Activated CD8-positive, alpha-beta memory T cell treated with anti-CD3 and anti-CD28 coated beads, Interleukin-2, amount 50 U/mL, for 24 hours (primary cell): ENCODE measurements around the gene AGBL5.
"Not testable (repeated sequence)": the region's sequence is repeated elsewhere in the genome, so short reads cannot be mapped to it uniquely, and the experiment has no call there.

Experiments used
- DNase-seq: peaks from one replicate; pipeline ENCODE4 v3.0.0-alpha.2; 2020; ENCODE audit errors: extremely low read depth

The AGBL5 gene

DNA sequence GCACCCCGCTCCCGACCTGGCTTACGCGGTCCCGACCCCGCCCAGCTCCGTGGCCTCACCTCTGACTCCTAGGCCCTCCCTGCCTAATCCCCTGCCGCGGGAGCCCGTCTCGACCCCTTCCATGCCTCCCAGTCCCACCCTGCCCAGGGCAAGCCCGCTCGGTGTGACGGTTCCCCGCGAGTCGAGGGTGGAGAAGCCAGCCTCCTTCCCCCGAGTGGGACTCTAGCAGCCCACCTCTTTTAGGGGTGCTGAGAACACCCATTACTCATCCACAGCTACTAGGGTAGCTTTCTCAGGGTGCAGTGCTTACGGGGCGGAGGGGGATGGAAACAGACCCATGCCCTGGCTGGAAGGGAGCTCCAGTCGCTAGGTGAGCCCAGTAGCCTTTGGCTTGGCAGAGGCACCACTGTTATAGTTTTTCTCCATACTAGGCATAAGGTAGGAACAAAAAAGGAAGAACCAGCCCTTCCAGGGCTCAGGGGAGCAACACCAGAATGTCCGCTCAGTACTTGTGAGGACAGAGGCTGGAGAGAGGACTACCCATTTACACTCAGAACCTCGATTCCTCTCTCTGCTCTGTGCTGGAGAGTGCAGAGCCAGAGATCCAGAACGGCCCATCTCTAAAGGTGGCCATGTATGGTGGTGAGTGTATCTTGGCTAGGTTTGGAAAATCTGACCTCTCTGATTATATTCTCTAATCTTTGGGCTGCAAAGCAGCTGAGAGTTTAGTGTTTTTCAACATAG is 606 bp downstream of the AGBL5 start:
- DNase-seq: no peak

DNA sequence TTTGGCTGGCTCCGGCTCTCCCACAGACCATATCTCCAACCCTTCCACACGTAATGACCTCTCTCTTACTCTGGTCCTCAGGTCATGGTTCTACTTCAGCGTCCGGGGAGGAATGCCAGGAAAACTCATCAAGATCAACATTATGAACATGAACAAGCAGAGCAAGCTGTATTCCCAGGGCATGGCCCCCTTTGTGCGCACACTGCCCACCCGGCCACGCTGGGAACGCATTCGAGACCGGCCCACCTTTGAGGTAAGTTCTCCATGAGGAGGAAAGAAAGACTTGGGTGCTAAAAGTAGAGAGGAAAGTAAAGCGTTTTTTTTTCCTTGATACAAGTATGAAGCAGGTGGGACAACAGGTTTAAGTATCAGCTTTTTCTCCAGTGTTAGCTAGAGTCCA is 1.9 kb downstream of the AGBL5 start:
- no peak for DNase-seq

DNA sequence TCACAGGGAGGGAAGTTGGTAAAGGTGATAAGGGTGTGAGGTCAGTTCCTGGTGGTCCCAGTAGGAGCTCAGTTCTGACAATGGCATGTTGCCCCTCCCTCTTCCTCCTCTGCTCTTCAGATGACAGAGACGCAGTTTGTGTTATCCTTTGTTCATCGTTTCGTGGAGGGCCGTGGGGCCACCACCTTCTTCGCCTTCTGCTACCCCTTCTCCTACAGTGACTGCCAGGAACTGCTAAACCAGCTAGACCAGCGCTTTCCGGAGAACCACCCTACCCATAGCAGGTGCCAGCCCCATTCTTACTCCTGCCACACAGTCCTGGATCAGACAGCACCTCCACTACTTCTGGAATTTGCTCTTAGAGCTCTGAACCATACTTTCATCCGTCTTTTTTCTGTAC is 2.3 kb downstream of the AGBL5 start:
- DNase-seq: no peak

- no peak for DNase-seq
These were observed 3.3 kb downstream of the AGBL5 start for GRCh38 chr2:27054721-27055120.

DNA sequence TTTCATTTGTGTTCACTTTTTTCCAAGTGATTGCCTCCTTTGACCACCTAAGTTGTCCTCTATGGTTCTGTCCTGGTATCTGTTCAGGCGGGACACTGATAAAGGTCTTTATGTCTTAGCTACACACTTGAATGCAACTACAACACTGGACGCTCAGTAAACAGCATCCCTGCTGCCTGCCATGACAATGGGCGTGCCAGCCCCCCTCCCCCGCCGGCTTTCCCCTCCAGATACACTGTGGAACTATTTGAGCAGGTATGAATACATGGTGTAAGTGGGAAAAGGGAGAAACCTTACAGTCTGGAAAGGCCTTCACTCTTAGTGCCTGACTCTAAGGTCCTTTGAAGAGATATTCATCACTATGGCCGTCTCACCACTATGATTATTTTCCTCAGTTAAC is 5.7 kb downstream of the AGBL5 start:
- DNase-seq: no peak

DNA sequence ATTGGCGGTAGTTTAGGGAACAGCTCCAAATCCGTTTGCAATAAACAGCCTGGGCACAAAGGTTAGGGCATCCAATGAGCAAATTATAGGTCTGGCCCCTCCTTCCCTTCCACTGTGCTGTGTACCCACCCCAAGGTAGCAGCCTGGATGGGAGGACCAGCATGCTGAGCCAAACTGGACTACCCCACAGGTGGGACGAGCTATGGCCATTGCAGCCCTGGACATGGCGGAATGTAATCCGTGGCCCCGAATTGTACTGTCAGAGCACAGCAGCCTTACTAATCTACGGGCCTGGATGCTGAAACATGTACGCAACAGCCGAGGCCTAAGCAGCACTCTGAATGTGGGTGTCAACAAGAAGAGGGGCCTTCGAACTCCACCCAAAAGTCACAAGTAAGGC is 6.7 kb downstream of the AGBL5 start:
- DNase-seq: no peak

GRCh38 chr2:27059141-27059820 is 7.8 kb downstream of the AGBL5 start:
- no peak for DNase-seq

- DNase-seq: no peak
These were observed 8.9 kb downstream of the AGBL5 start for GRCh38 chr2:27060323-27060722.

DNA sequence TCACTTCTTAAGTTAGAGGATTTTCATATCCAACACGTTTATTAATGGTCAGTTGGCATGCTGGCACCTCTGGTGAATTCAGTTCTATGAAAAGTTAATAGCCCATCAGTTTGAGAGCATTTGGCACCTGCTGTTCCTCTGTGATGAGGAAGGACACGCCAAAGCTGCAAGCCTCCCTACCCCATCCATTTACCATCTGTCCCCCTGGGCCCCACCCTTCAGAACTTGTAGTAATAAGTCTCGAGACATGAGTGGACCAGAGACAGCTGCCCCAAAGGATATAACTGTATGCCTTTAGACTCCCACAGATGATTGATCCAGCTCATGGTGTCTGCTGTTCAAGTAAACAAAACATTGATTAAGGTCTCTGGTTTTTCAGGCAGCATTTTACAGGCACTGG is 13.7 kb downstream of the AGBL5 start:
- no peak for DNase-seq

GRCh38 chr2:27067385-27067784 is 15.9 kb downstream of the AGBL5 start:
- DNase-seq: no peak

DNA sequence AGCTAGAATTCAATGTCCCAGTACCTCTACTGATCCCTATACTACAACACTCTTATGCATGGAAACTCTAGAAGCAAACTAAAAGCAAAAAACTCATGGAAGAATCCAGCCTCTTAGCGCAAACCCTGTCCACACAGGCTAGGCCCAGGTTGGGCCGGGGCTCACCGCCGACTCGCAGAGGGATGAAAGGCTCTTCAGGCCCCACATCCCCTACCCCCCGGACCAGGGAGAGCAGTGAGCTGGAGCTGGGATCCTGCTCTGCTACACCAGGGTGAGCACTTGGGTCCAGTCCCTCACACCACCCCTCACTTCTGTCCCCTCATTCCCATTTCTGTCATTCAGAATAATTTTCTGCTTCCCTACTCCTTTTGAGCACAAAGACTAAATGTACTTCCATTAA is 18.0 kb downstream of the AGBL5 start:
- no peak for DNase-seq

GRCh38 chr2:27069961-27070618 is 18.6 kb downstream of the AGBL5 start:
- DNase-seq: no peak

DNA sequence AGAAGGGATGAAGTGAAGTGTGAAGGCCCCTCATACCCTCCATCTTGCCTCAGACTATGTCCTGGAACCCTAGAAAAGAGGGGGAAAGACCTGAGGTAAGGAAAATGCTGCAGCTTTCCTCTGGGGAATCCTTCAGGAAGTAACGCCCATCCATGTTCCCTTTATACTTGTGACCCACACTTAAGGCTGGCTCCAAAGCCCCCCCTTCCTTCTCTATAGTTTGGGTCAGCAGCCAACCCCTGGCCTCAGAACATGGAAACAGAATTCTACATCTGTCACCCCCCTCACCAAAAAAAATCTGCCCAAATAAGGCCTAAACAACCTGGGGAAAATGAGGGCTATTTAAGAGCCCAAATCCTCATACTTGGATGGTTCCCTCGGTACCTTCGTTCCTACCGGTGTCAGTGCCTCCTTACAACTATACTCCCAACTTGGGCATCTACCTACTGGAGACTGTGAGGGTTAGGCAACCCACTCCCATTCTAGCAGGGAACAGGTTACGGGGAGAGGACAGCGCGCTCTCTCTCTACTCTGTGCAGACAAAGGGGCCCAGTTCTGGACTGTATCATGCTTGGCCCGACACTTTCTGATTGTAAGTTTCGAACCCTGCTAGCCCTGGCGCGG is 19.3 kb downstream of the AGBL5 start:
- DNase-seq: no peak

- peak; percentile 70 for DNase-seq
These were observed 20.0 kb downstream of the AGBL5 start, which contains the start of gene OST4 for GRCh38 chr2:27071277-27071989. TSS of gene OST4 (minus strand) at chr2:27071654.

- no peak for DNase-seq
These were observed 20.7 kb downstream of the AGBL5 start for GRCh38 chr2:27071990-27072830.

DNA sequence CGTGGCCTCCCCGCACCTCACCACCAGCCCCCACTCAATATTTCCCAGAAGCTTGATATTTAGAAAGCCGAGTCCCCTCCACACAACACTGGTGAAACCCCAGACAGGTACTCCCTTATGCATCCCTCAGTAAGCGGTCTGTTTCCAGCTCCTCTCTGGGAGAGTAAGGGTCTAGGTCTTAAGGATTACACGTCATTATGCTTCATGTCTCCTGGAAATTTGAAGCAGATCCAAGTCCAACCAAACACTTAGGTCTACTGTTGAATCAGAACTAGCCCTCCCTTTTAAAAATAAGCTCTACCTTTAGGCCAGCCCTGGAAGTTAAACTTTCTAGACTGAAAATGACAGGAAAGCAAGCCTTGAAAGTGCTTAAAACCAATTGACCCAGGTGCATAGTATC is 21.5 kb downstream of the AGBL5 start:
- DNase-seq: no peak

DNA sequence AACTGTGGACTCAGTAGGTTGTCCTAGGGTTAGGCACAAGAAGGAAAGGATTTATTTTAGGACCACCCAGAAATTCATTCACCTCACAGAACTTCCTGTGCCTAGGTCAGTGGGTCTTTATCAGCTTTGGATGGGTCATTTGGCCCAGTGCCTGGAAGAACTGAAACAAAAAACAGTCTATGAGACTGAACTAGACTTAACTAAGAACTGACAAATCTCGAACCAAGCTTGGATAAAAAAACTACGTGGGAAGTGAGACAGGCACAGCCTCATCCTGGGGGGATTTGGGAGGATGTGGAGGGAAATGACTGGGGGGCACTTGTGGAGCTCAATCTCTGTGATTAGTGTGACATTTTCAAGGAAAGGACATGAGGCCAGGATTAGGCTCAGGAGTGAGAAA is 22.3 kb downstream of the AGBL5 start:
- no peak for DNase-seq

DNA sequence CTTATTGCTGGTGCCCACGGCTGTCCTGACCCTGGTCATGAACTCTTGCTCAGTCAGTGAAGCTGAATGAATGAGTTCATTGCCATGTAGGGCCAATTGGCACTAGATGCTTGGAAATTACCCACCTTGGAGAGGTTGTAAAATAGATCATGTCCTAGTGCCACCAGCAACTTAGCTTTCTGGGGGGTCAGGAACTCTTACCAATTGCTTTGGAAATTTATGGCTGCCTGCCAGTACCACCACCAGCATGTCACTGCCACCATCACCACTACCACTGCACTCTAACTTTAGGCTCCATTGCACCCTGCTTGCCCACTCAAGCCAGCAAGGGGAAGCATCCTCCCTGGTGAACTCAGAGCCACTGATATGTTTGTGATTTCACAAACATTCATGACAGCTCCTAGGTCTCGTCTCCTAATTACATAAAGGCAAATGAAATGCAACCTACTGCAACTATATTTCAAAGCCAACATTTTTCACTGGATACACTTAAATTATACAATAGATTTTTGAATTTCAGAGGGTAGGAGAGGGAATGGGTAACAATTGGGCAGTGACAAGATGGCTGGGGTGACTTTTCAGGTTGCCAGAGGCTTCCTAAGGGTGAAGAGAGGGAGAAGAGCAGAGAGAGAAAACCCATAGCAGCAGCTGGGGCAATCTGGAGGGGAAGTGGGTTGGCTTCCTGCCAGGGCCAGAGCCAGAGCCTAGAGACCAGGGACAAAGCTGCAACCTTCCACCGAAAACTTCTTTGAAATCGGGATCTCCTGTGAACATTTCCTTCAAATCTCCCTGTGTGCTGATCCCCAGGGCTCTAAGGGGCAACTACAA is 23.5 kb downstream of the AGBL5 start:
- DNase-seq: no peak

DNA sequence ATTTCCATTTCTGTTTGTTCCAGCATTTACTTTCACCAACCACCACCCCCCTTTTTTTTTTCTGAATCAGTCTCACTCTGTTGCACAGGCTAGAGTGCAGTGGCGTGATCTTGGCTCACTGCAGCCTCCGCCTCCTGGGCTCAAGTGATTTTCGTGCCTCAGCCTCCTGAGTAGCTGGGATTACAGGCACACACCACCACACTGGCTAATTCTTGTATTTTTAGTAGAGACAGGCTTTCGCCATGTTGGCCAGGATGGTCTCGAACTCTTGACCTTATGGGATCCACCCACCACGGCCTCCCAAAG is 24.1 kb downstream of the AGBL5 start:
- not testable (repeated sequence) for DNase-seq

DNA sequence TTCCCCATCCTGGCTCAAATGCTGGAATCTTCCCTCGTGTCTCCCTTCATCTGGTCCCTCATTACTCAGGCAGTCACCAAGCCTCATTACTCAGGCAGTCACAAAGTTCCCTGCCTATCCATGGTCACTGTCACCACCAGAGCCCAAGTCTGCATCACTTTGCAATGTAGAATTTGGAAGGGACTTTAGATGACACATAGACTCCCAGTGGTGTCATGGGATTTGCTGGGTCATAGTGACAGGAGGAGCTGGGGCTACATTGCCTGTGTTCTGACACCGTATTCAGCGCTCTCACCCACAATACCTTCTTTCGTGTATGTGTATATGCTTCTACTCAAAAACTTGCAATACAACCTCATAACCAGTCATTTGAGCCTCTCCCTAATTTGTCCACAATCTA is 24.9 kb downstream of the AGBL5 start:
- DNase-seq: no peak
